22Rv1 (cell line): Measurements from ENCODE around the gene LMO7.
A peak's percentile ranks its signal among the peaks of the same experiment; 100 is the strongest.

ENCODE experiments used
- H3K27ac ChIP-seq: fragments of 450-650 bp; 2 replicates; pipeline ENCODE4 v1.5.1; 2017
- CTCF ChIP-seq: fragments of 450-650 bp; IDR thresholded peaks from 2 replicates; pipeline ENCODE4 v1.5.1; 2017; ENCODE audit warnings: mild to moderate bottlenecking
- ZFX ChIP-seq: fragments of 450-650 bp; IDR thresholded peaks from 2 replicates; pipeline ENCODE4 v1.6.1; 2017; ENCODE audit warnings: antibody characterized with exemption, borderline replicate concordance

LMO7 gene

DNA sequence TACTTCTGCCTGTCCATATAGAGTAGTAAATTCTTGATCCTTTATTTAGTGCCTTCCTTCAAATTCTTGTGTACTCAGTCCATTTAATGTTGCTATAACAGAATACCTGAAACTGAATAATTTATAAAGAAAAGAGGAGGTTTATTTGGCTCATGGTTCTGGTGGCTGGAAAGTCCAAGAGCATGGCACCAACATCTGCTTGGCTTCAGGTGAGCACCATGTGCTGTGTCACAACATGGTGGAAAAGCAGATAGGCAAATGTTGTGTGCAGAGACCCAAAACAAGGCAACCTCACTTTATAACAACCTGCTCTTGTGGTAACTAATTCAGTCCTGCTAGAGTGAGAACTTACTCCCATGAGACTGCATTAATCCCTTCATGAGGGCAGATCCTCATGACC lies 195.3 kb downstream of the LMO7 start:
- TF ChIP-seq CTCF (no peak), ZFX (no peak)
- no peak overlapping the region for H3K27ac ChIP-seq

GRCh38 chr13:75832812-75833211 lies 196.7 kb downstream of the LMO7 start:
- no peak for TF ChIP-seq CTCF
- no peak for TF ChIP-seq ZFX
- no peak overlapping the region for H3K27ac ChIP-seq

DNA sequence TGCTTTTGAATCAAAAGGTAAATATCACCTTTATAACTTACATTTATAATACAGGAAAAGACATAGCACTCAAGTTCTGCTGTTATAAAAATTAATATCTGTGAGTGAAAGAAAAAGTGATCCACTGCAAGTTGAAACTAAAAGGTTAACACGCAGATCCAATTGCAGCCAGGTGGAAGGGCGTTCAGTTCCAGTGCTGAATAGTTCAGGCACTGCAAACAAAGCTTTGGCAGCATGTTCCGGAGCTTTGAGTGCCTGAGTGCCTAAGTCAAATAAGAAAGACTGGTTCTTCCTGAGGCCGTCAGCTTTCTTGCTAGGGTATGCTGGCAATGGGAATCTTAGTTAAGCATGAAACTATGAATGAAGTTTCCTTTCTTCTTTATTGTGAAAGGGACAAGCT lies 200.3 kb downstream of the LMO7 start:
- TF ChIP-seq CTCF: no peak
- no peak for TF ChIP-seq ZFX
- H3K27ac ChIP-seq: peak overlapping the region; percentile 83

DNA sequence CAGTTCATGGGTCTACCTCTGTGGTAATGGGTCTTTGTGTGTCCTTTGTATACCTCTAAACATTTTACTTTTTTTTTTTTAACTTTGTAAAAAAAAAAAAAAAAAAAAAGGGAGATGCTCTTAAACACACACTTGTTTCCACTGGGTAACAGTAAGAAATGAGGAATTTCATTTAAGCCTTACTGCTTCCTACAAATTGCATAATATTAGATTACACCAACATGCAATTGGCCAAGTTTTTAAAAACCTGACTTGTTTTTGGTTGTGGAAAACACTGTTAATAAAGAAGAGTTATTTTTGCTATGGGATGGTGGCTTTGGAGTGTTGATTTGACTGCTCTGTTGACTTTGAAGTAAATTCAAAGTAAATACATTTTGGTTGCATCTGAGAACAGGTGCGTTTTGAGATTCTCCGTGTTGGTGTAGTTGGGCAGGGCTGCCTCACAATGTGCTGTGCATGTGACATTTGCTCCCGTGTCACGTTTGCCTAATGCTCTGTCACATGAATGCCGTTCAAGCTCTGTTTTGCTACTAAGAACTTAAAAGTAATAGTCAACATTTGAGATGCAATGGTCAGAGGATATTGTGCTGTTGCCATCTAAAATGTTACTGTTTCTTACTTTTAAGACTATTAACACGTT lies 202.4 kb downstream of the LMO7 start:
- TF ChIP-seq CTCF: no peak
- TF ChIP-seq ZFX: no peak
- H3K27ac ChIP-seq: no peak overlapping the region

DNA sequence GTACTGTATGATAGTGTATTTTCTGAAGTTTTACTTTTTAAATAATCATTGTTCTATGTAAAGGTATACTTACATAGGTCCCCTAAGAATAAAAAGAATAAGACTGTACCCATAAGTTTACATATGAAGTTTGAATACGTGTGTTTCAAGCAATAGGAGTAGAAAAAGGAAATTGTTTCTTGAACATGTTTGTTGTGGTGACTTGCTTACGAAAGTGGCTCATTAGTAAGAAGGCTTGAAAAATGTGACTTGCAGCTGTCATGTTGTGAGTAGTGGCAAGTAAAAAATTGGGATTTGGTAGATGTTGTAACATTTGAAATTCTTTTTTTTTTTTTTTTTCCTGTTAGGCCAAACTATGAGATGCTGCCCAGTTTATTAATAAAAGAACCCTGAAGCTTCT lies 203.3 kb downstream of the LMO7 start:
- no peak for TF ChIP-seq ZFX
- TF ChIP-seq CTCF: no peak

GRCh38 chr13:75841905-75842304 lies 205.8 kb downstream of the LMO7 start:
- H3K27ac ChIP-seq: no peak overlapping the region
- TF ChIP-seq CTCF: no peak
- TF ChIP-seq ZFX: no peak

More for the DNA sequence above, 203.3 kb downstream of the LMO7 start:
- H3K27ac ChIP-seq: no peak overlapping the region

DNA sequence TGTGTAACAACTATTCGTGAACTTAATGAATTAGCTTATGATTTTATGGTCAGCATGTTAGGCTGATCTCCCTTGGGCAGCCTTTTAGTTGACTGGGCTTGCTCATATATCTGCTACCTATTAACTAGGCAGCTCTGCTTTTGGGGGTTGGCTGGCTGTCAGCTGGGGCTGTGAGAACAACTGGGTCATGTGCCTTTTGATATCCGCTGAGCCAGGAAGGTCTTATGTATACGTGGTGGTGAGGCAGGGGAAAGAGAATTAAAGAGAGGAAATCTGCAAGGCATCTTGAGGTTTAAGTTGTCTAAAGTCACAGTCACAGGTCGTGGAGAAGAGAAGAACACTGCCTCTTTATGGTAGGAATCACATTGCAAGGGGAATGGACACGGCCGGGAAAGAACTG lies 206.9 kb downstream of the LMO7 start:
- no peak for TF ChIP-seq CTCF
- no peak for TF ChIP-seq ZFX
- no peak overlapping the region for H3K27ac ChIP-seq
